Glutamatergic neuron (in vitro differentiated cells): ENCODE measurements around the gene AXL. TPM values are rescaled to one million over a fixed set of nuclear protein-coding genes. Genes with fewer than 3 reads are reported as not detected.

Experiments used
- DNase-seq: peaks from one replicate; pipeline ENCODE4 v3.0.0; 2022
- H3K27ac Mint-ChIP-seq: one replicate; pipeline ENCODE4 v1.8.0; 2020; ENCODE audit warnings: mild to moderate bottlenecking, mixed read lengths, inconsistent platforms; ENCODE audit not compliant: unreplicated experiment
- H3K27me3 Mint-ChIP-seq: one replicate; pipeline ENCODE4 v1.8.0; 2020; ENCODE audit warnings: mild to moderate bottlenecking, moderate library complexity, mixed read lengths, inconsistent platforms; ENCODE audit not compliant: unreplicated experiment
- H3K36me3 Mint-ChIP-seq: one replicate; pipeline ENCODE4 v1.8.0; 2020; ENCODE audit warnings: mild to moderate bottlenecking, mixed read lengths, inconsistent platforms; ENCODE audit not compliant: unreplicated experiment
- H3K4me1 Mint-ChIP-seq: one replicate; pipeline ENCODE4 v1.8.0; 2020; ENCODE audit warnings: mild to moderate bottlenecking, low read depth, mixed read lengths, inconsistent platforms; ENCODE audit not compliant: unreplicated experiment
- H3K4me3 Mint-ChIP-seq: one replicate; pipeline ENCODE4 v1.8.0; 2020; ENCODE audit warnings: mild to moderate bottlenecking, mixed read lengths, inconsistent platforms; ENCODE audit not compliant: unreplicated experiment
- H3K9me3 Mint-ChIP-seq: one replicate; pipeline ENCODE4 v1.8.0; 2020; ENCODE audit warnings: mild to moderate bottlenecking, moderate library complexity, mixed read lengths, inconsistent platforms; ENCODE audit not compliant: unreplicated experiment
- CTCF ChIP-seq: fragments of 200-600 bp; sonication (generic); IDR thresholded peaks from one replicate; pipeline ENCODE4 v1.5.0; 2021; ENCODE audit not compliant: partially characterized antibody, unreplicated experiment
- total RNA-seq: library from RNA; stranded (reverse); fragmentation: NEBNext Ultra II Directional; extraction: Animal tissue kit (Norgen Biotek cat#: 25700); gene quantifications from one replicate; pipeline ENCODE4 v1.2.1, GENCODE V29; 2021; ENCODE audit not compliant: unreplicated experiment

AXL gene
- total RNA-seq, 1 donor from 2014 or later, result not detected

GRCh38 chr19:41305927-41306793 lies 87.1 kb downstream of the AXL start:
- H3K27ac Mint-ChIP-seq, result no peak overlapping the region

GRCh38 chr19:41307090-41307875 lies 88.3 kb downstream of the AXL start:
- Mint-ChIP-seq H3K4me3 (no peak overlapping the region), H3K27me3 (peaks cover 15% of the 10 kb centered on the region), H3K4me1 (peaks cover 21% of the 10 kb centered on the region), H3K27ac (peak overlapping the region; percentile 99), H3K36me3 (no peaks in the 10 kb centered on the region), H3K9me3 (peaks cover 21% of the 10 kb centered on the region)
- no peak for TF ChIP-seq CTCF
- DNase-seq, result no peak

More at GRCh38 chr19:41305927-41306793, 87.1 kb downstream of the AXL start:
- Mint-ChIP-seq H3K4me3 (no peak overlapping the region), H3K4me1 (peaks cover 22% of the 10 kb centered on the region), H3K9me3 (peaks cover 21% of the 10 kb centered on the region), H3K36me3 (peaks cover 5% of the 10 kb centered on the region), H3K27me3 (peaks cover 15% of the 10 kb centered on the region)
- no peak for DNase-seq
- TF ChIP-seq CTCF, result no peak

DNA sequence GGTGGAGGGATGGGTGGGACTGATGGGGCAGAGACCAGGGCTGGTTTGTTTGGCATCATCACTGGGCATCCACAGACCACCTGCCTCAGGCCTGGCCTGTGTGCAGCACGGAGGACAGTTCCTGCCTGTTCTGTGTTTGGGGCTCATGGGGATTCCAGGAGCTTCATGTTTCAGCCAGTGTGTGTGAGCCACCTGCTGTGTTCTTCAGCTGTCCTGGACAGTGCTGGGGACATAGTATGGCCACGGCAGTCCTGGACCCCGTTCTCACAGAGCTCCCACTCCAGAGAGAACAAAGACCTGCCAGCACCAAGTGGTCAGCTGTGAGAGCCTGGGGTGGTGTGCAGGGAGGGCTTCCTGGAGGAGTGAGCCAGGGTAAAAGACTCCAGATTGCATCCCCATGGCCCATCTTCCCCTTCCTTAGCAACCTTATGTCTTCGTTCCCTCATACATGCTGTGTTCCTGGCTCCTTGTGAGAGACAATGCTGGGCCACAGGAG lies 89.0 kb downstream of the AXL start:
- peak overlapping the region; percentile 96 for H3K4me3 Mint-ChIP-seq
- H3K36me3 Mint-ChIP-seq, result no peaks in the 10 kb centered on the region

DNA sequence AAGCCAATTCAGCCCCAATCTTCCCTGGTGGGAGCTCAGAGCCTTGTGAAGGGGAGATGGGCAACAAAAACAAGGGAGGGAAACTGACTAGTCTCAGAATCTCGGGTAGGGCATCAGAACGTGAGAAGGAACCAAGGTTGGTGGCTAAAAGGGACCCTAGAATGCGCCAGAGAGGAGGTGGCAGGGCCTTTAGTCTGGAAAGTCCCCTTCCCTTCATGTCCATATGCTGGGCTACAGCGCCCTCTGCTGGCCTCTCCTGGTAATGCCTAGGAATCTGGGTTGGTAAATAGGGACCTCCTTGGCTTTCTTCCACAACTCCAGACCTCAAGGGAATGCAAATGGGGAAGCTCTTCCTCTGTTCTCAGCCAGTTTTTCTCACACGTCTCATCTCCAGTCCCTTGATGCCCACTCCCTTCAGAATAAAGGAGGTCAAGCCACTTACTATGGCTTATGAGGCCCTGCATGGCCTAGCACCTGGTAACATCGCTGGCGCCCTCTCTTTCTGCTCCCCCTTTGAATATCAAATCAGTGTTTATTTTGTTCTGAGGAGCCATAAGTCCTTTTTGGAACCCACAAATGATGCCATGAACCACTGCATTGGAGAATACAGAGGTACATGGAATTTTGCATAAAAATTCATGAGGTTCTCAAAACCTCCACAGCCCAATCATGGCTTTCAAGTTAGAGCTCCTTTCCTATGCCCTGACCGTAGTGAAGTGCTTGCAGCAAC lies 89.6 kb downstream of the AXL start:
- Mint-ChIP-seq H3K27me3 (peaks cover 15% of the 10 kb centered on the region), H3K4me1 (peaks cover 21% of the 10 kb centered on the region), H3K9me3 (peaks cover 24% of the 10 kb centered on the region), H3K27ac (peak overlapping the region; percentile 99), H3K4me3 (peak overlapping the region; percentile 96), H3K36me3 (peaks cover 6% of the 10 kb centered on the region)
- peak; percentile 97 for TF ChIP-seq CTCF
- DNase-seq, result peak; percentile 97

More for the DNA sequence above, 89.0 kb downstream of the AXL start:
- TF ChIP-seq CTCF, result no peak
- Mint-ChIP-seq H3K27me3 (peaks cover 15% of the 10 kb centered on the region), H3K9me3 (peaks cover 21% of the 10 kb centered on the region), H3K27ac (peak overlapping the region; percentile 99), H3K4me1 (peaks cover 21% of the 10 kb centered on the region)
- DNase-seq, result no peak
